Measurements from ENCODE around the gene MYO1D.

Gene MYO1D

DNA sequence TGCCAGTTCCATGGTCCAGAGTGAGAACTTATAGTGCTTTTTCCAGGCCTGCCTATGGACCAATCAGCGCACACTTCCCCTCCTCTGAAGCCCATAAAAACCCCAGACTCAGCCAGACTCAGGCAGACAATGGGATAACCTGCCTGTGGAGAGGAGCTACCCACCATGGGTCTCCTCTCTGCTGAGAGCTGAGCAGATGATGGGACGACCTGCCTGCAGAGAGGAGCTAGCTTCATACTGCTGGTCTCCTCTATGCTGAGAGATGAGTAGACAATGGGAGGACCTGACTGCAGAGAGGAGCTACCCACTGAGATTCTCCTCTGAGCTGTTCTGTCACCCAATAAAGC lies 144.7 kb downstream of the MYO1D start:
- H3K4me3 ChIP-seq (ENCODE audit: low read depth, low read length): no peak overlapping the region
- in situ Hi-C loops (cut with HindIII; ENCODE audit: low sequenced_read_pairs): no loop called here

DNA sequence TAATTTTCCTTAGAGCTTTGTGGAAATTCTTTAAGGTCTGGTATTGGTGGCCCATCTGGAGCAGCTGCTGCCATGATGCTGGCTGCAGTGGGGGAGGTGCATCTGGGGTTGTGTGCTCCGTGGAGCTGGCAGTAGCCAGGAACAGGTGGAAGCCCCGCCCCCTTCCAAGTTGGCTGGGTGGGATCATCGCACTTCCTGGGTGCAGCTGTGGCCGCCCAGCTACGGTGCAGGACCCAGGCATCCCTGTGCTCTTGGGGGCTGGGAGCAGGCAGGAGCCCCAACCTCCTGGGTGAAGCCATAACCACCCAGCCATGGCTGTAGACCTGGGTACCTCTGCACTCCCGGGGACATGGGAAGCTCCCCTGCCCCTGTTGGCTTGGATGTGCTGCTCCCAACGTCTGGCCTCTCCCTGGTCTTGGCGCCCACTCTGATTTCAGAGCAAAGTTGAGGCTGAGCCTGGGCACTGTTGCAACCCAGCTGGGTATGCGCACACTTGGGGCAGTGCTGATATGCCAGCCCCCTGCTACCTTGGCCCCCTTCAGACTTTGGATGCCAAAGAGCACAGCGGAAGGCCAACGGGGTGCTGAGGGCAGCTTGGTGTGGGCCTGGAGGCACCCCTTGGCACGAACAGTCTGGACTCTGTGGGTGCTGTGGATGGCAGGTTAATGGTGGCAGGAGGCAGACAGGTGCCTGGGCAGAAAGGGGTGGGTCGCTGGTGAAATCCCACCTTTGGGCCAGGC lies 145.2 kb downstream of the MYO1D start:
- DNase-seq (ENCODE audit: low read depth, low spot score): no peak
- in situ Hi-C loops (cut with HindIII; ENCODE audit: low sequenced_read_pairs): no loop called here
- no peak for TF ChIP-seq CTCF (IDR thresholded peaks at IDR 0.05; ENCODE audit: low read depth, low read length)
- H3K4me3 ChIP-seq (ENCODE audit: low read depth, low read length): no peak overlapping the region

More for the DNA sequence above, 144.7 kb downstream of the MYO1D start:
- DNase-seq (ENCODE audit: low read depth, low spot score): no peak
- TF ChIP-seq CTCF (IDR thresholded peaks at IDR 0.05; ENCODE audit: low read depth, low read length): no peak

DNA sequence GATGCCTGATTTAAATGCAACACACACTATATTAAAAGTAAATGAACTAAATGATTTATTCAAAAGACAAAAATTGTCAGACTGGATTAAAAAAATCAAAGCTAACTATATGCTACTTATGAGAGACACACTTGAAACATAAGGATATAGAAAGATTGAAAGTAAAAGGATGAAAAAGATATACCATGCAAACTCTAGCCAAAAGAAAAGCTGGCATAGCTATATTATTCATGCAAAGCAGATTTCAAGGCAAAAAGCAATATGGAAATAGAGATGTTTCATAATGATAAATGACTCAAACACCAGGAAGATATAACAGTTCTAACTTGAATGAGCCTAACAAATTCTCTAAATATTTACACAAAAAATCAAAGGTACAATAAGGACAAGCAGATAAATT lies 149.2 kb downstream of the MYO1D start:
- no peak for DNase-seq (ENCODE audit: low read depth, low spot score)
- no peak overlapping the region for H3K4me3 ChIP-seq (ENCODE audit: low read depth, low read length)
- in situ Hi-C loops (cut with HindIII; ENCODE audit: low sequenced_read_pairs): no loop called here

GRCh38 chr17:32725697-32726096 lies 151.2 kb downstream of the MYO1D start:
- no peak for TF ChIP-seq CTCF (IDR thresholded peaks at IDR 0.05; ENCODE audit: low read depth, low read length)
- in situ Hi-C loops (cut with HindIII; ENCODE audit: low sequenced_read_pairs): no loop called here
- no peak for DNase-seq (ENCODE audit: low read depth, low spot score)
- H3K4me3 ChIP-seq (ENCODE audit: low read depth, low read length): no peak overlapping the region

More for the DNA sequence above, 149.2 kb downstream of the MYO1D start:
- TF ChIP-seq CTCF (IDR thresholded peaks at IDR 0.05; ENCODE audit: low read depth, low read length): no peak

- in situ Hi-C loops (cut with HindIII; ENCODE audit: low sequenced_read_pairs): no loop called here
- TF ChIP-seq CTCF (IDR thresholded peaks at IDR 0.05; ENCODE audit: low read depth, low read length): no peak
- DNase-seq (ENCODE audit: low read depth, low spot score): no peak
- no peak overlapping the region for H3K4me3 ChIP-seq (ENCODE audit: low read depth, low read length)
These were observed 153.5 kb downstream of the MYO1D start for GRCh38 chr17:32723310-32723955.

- in situ Hi-C loops (cut with HindIII; ENCODE audit: low sequenced_read_pairs): no loop called here
- H3K4me3 ChIP-seq (ENCODE audit: low read depth, low read length): no peak overlapping the region
- DNase-seq (ENCODE audit: low read depth, low spot score): no peak
- TF ChIP-seq CTCF (IDR thresholded peaks at IDR 0.05; ENCODE audit: low read depth, low read length): no peak
These were observed 154.2 kb downstream of the MYO1D start for GRCh38 chr17:32722733-32723132.

Measured in astrocyte of the spinal cord (primary cell).